Measurements from ENCODE around the gene HS6ST3.

Gene HS6ST3

GRCh38 chr13:96804174-96804573 lies 714.3 kb downstream of the HS6ST3 start:
- DNase-seq = no peak

GRCh38 chr13:96806746-96807145 lies 716.8 kb downstream of the HS6ST3 start:
- no peak for DNase-seq

DNA sequence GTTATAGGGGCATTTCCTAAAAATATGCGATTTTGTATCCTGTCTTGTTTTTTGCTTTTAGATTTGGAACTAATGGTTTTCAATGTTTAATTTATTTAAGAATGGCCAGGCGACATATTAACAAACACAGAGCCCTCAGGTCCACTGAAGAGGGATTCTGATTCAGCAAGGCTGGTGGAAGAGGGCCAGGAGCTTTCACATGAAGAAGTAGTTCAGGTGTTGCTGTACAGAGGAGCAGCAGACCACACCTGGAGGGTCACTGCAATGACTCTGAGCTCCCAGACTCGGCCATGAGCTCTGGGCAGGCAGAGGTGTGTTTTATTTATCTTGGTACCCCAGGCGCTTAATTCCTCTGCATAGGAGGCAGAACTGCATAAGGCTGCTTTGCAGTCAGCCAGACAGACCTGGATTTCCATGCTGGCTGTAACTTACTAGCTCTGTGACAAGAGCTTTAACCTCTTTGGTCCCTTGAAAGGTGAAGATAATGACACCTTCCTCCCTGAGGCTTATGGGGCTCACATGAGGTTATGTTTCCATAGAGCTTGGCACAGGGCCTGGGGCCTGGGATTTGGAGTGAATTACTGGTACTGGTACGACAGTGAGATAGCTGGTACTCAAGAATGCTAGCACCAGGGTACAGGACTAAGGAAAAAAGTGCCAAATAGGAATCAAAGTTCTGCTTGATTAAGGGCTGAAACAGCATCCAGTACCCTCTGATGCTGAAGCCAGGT lies 719.6 kb downstream of the HS6ST3 start:
- no peak for DNase-seq

DNA sequence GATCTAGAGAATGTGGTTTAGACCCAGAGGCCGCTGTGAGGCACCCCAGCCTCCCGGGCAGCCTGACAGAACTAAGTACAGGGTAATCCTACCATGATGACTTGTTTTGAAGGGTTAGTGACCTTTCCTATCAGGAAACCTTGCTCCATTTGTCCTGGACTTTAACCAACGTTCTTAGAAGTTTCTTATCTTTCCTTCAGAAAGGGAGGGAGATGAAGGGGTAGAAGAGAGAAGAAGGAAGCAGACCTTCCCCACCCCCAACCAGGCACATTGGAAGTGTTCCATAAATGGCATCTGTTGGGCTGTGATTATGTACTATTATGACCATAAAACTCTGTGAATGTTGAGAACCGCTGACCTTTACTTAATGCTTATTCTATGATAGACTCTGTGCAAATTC lies 720.2 kb downstream of the HS6ST3 start:
- DNase-seq = no peak

- DNase-seq = no peak
These were observed 721.1 kb downstream of the HS6ST3 start for GRCh38 chr13:96811049-96811448.

- no peak for DNase-seq
These were observed 726.4 kb downstream of the HS6ST3 start for GRCh38 chr13:96816261-96816660.

DNA sequence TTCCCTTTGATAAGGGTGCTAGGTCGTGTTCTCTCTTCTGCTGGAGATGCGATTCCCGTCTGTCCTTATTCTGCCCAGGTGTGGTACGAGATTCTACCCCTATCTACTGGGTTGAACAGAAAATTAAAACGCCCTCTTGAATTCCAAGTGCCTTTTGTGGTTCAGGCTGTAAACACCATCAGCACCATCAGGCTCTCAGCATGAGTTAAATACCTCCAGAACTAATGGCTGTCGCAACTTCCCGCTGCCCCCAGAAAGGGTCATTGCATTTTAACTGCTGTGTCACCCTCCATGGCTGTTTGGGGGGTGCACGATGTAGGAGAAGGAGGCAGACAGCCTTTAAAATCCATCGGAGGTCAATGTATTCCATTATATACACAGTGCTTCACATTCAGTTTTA lies 727.0 kb downstream of the HS6ST3 start:
- DNase-seq = peak; percentile 13

GRCh38 chr13:96817336-96817941 lies 727.5 kb downstream of the HS6ST3 start:
- DNase-seq = no peak

GRCh38 chr13:96819375-96819774 lies 729.5 kb downstream of the HS6ST3 start:
- no peak for DNase-seq

- no peak for DNase-seq
These were observed 731.5 kb downstream of the HS6ST3 start for GRCh38 chr13:96821381-96821780.

GRCh38 chr13:96821971-96822370 lies 732.1 kb downstream of the HS6ST3 start:
- DNase-seq = no peak

- DNase-seq = no peak
These were observed 733.0 kb downstream of the HS6ST3 start for GRCh38 chr13:96822895-96823294.

- DNase-seq = no peak
These were observed 734.2 kb downstream of the HS6ST3 start for GRCh38 chr13:96824140-96824539.

DNA sequence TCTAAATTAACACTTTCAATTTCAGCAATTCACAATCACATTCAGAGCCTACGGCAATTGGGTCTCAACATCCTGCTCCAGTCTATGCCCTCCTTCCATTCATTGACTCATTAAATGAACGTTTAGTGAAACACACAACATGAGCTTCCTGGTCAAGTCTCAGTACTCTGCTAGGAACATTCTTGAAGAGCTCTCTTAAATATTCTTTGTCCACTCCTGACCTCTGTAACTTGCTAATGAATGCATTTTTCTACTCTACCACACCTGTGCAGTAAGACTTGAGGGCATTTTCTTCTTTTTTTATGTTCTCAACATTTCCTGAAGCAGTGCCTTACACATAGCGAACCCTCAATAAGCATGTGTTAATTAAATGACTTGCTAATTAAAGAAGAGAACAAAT lies 735.7 kb downstream of the HS6ST3 start:
- no peak for DNase-seq

DNA sequence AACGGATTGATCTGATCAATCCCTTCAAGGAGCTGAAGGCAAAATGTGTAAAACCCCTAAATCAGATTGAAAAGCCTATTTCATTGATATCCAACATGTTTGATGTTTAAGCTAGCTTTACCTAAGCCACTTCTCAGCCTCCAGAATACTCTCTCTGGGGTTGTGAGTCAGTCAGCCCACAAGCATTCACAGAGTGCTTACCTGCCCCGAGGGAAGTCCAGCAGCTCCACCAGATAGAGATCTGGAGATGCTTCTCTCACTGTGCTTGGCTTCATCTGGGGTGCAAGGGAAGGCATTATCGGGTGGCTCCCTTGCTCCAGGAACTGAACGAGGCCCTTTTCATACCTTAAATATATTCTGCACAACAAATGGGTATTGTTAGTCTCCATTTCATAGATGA lies 744.7 kb downstream of the HS6ST3 start:
- no peak for DNase-seq

DNA sequence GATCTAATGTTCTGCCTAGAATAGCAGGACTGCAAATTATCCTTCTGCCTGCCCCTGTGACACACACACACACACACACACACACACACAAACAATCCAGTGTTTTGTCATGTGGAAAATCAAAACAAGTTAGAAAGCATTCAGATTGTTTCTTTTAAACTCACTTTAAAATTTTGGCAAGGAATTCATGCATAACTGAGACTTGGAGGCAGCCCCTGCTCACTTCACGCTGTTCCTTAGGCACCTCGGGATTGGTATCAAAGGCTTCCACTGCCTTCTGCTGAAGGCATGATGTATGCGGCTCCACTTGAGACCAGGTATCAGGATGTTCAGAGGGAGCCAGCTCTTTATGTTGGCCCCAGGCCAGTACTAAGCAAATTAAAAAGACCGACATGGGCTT lies 745.6 kb downstream of the HS6ST3 start:
- DNase-seq = peak; percentile 25

DNA sequence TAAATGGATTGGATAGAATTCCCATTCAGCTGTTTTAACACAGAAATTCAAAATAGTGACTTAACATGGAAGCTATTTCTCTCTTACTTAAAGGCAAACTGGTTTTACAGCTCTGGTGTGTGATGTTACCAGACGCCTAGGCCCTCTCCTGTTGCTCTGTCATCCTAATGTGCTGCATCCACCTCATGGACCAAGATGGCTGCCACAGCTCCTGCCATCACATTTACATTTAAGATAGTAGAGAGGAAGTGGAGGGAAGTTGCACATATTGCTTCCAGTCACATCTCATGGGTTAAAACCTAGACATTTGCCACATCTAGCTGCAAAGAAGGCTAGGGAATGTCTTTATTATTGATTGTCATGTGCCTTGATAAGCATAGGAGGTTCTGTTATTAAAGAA lies 746.8 kb downstream of the HS6ST3 start:
- no peak for DNase-seq

GRCh38 chr13:96837809-96838208 lies 747.9 kb downstream of the HS6ST3 start:
- no peak for DNase-seq

GRCh38 chr13:96844195-96844594 lies 754.3 kb downstream of the HS6ST3 start:
- no peak for DNase-seq

DNA sequence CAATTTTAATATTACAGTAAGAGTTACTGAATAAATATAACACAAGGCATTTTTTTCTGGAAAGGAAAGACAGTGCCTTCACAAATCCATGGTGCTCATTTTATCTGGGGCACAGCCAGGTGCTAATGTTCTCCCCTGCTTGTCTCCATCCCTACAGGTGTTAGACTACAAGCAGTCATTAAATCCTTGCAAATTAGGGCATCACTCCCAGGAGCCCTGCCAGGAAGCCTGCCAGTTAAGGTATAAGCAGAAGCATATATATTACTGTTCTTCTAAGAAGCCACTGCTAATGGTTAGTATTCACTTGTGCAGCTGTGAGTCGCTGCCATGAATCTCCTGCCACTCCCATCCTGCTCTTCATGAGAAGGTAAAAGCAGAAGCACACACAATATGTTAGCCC lies 754.7 kb downstream of the HS6ST3 start:
- no peak for DNase-seq

DNA sequence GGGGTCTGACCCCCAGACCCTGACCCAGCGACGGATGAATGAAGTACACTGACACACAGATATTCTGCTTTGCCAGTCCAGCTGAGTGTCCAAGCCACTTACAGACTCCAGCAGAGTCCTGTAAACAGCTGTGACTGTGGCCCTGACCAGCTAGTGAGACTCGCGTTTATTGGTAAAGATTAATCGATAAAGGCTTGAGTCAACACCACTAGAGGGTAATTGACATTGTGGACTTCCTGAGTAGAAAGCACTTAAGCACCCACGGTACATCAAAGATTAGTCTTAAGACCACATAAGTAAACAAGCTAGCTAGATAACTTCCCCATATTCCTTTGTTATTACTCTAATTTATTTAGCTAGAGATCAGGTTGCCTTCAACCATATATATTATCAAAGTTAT lies 758.4 kb downstream of the HS6ST3 start:
- no peak for DNase-seq

DNA sequence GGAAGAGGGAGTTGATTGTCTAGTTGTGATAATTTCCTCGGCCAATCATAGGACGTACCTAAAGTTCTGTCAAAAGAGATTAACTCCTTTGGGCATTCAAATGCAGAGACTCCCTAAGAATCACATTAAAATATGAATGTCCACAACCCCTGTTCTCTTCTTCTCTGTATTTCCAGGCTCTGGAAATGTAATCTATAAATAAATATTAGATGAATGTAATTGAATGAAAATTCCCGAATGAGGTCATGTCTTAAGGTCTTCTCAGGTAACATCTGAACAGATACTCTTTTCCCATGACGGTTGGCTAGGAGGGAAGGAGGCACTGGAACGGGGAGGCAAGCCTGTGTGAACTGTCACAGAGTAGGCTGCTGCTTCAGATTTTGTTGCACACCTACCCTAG lies 759.2 kb downstream of the HS6ST3 start:
- no peak for DNase-seq

- no peak for DNase-seq
These were observed 760.7 kb downstream of the HS6ST3 start for GRCh38 chr13:96850538-96851145.

DNA sequence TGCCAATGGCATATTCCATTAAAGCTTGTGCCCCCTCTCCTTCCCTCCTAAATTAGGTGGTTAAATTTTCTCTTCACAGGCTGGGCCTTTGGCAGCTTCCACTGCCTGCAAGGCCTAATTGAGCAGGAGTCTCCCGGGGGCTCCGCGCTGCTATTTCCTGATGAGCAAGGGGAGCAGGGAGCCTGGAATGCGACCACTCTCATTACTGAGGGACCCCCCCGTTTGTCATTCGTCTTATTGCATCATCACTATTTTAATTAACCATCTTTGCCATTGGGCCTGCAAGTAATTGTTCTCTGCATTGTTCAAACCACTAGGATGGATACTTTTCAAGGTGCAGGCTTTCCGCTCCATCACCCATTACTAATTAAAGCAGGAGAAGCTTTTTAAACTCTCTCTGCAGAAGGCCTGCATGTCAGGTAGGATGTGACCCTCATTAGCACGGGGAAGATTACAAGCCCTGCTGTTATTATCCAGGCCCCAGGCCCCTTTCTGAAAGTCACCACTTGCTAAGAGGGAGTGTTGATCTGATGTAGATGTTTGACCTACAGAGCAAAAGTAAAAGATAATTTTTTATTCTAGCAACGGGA lies 762.0 kb downstream of the HS6ST3 start:
- no peak for DNase-seq
